ENCODE measurements around the gene CCDC50.

- no peak for TF ChIP-seq EZH2phosphoT487 (IDR thresholded peaks at IDR 0.05; ENCODE audit: low read depth, severe bottlenecking, unreplicated experiment)
- TF ChIP-seq, protein P1, sequence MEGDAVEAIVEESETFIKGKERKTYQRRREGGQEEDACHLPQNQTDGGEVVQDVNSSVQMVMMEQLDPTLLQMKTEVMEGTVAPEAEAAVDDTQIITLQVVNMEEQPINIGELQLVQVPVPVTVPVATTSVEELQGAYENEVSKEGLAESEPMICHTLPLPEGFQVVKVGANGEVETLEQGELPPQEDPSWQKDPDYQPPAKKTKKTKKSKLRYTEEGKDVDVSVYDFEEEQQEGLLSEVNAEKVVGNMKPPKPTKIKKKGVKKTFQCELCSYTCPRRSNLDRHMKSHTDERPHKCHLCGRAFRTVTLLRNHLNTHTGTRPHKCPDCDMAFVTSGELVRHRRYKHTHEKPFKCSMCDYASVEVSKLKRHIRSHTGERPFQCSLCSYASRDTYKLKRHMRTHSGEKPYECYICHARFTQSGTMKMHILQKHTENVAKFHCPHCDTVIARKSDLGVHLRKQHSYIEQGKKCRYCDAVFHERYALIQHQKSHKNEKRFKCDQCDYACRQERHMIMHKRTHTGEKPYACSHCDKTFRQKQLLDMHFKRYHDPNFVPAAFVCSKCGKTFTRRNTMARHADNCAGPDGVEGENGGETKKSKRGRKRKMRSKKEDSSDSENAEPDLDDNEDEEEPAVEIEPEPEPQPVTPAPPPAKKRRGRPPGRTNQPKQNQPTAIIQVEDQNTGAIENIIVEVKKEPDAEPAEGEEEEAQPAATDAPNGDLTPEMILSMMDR (IDR thresholded peaks at IDR 0.05; ENCODE audit: poor library complexity): no peak
- TF ChIP-seq EZH2 (IDR thresholded peaks at IDR 0.05; ENCODE audit: borderline replicate concordance): no peak
These were observed 85.1 kb downstream of the CCDC50 start for GRCh38 chr3:191414286-191414685.

Measured in hepatocyte (in vitro differentiated cells).